ENCODE results near the gene CELA2B. TPM values are rescaled to one million over a fixed set of nuclear protein-coding genes. Genes with fewer than 3 reads are reported as not detected.
A peak's percentile ranks its signal among the peaks of the same experiment; 100 is the strongest.

The CELA2B gene
- total RNA-seq, 3 donors from 2014 or later = not detected

- Histone ChIP-seq H3K36me3 (ENCODE audit: low read depth) (no peaks in the 10 kb centered on the region), H3K4me3 (no peak overlapping the region), H3K4me1 (ENCODE audit: low read depth) (no peaks in the 10 kb centered on the region), H3K9me3 (peaks cover 5% of the 10 kb centered on the region)
- ATAC-seq = peak; percentile 74
- peak in 2 of 3 donors; percentile 77 to 82 for DNase-seq
- intact Hi-C loops (cut with DNase I, micrococcal nuclease) = no loop called here
- peak; percentile 48 for TF ChIP-seq CTCF (IDR thresholded peaks at IDR 0.05)
Measured at GRCh38 chr1:15501208-15502032, 25.5 kb downstream of the CELA2B start.

GRCh38 chr1:15504436-15504835, 28.5 kb downstream of the CELA2B start:
- DNase-seq (no peak), ATAC-seq (no peak)
- intact Hi-C loops (cut with DNase I, micrococcal nuclease) = no loop called here
- H3K36me3 ChIP-seq (ENCODE audit: low read depth) = no peaks in the 10 kb centered on the region
- H3K4me3 ChIP-seq = no peak overlapping the region
- no peak for TF ChIP-seq CTCF (IDR thresholded peaks at IDR 0.05)
- no peaks in the 10 kb centered on the region for H3K4me1 ChIP-seq (ENCODE audit: low read depth)
- H3K9me3 ChIP-seq = no peaks in the 10 kb centered on the region

GRCh38 chr1:15506831-15507230, 30.9 kb downstream of the CELA2B start:
- no peaks in the 10 kb centered on the region for H3K9me3 ChIP-seq
- H3K4me1 ChIP-seq (ENCODE audit: low read depth) = no peaks in the 10 kb centered on the region
- no peaks in the 10 kb centered on the region for H3K36me3 ChIP-seq (ENCODE audit: low read depth)
- DNase-seq (no peak), ATAC-seq (no peak)
- intact Hi-C loops (cut with DNase I, micrococcal nuclease) = no loop called here
- no peak overlapping the region for H3K4me3 ChIP-seq
- TF ChIP-seq CTCF (IDR thresholded peaks at IDR 0.05) = no peak

GRCh38 chr1:15507278-15507677, 31.4 kb downstream of the CELA2B start:
- Histone ChIP-seq H3K4me1 (ENCODE audit: low read depth) (no peaks in the 10 kb centered on the region), H3K4me3 (no peak overlapping the region), H3K36me3 (ENCODE audit: low read depth) (no peaks in the 10 kb centered on the region), H3K9me3 (no peaks in the 10 kb centered on the region)
- ATAC-seq = no peak
- TF ChIP-seq CTCF (IDR thresholded peaks at IDR 0.05) = no peak
- intact Hi-C loops (cut with DNase I, micrococcal nuclease) = no loop called here
- DNase-seq = no peak

GRCh38 chr1:15508700-15509487, 33.0 kb downstream of the CELA2B start:
- no peak for ATAC-seq
- DNase-seq = no peak
- Histone ChIP-seq H3K4me1 (ENCODE audit: low read depth) (no peaks in the 10 kb centered on the region), H3K9me3 (no peaks in the 10 kb centered on the region), H3K4me3 (no peak overlapping the region), H3K36me3 (ENCODE audit: low read depth) (no peaks in the 10 kb centered on the region)
- TF ChIP-seq CTCF (IDR thresholded peaks at IDR 0.05) = no peak
- intact Hi-C loops (cut with DNase I, micrococcal nuclease) = no loop called here
